PC-9 (cell line): ENCODE data around the gene IGF2R. TPM values are rescaled to one million over a fixed set of nuclear protein-coding genes. Genes with fewer than 3 reads are reported as not detected.
A peak's percentile ranks its signal among the peaks of the same experiment; 100 is the strongest.

Experiments used
- BruUV-seq: library from RNA; stranded (reverse); fragments of 400-500 nt; replicated peaks from 2 replicates; lab custom pipeline; 2021; lab: Mats Ljungman, UMichigan
- CTCF ChIA-PET: fragments of 300-600 bp; sonication (Branson Sonifier 250); formaldehyde crosslinking; loops from one replicate; lab custom pipeline; 2022; ENCODE audit warnings: antibody characterized with exemption; lab: Charles Lee
- POLR2A ChIA-PET: fragments of 300-600 bp; sonication (Branson Sonifier 250); formaldehyde crosslinking; loops from one replicate; lab custom pipeline; 2022; ENCODE audit warnings: antibody characterized with exemption; ENCODE audit not compliant: unreplicated experiment; lab: Charles Lee
- DNase-seq, 2 experiments: peaks; one replicate each; pipeline versions ENCODE4 v3.0.0 to v3.0.0-alpha.2; 2015 to 2022; ENCODE audit warnings: mixed read lengths in 1 of 2
- H2AFZ ChIP-seq: fragments of 200-600 bp; sonication (generic); 2 replicates; pipeline ENCODE4 v1.8.1; 2017; ENCODE audit warnings: antibody characterized with exemption
- H3F3A ChIP-seq: fragments of 200-600 bp; sonication (generic); 2 replicates; pipeline ENCODE4 v1.8.1; 2017; ENCODE audit warnings: antibody characterized with exemption, mild to moderate bottlenecking, low read depth; ENCODE audit not compliant: insufficient read depth
- H3K27ac ChIP-seq: fragments of 200-600 bp; sonication (generic); 2 replicates; pipeline ENCODE4 v1.6.1; 2016; ENCODE audit warnings: mixed run types
- H3K27me3 ChIP-seq: fragments of 200-600 bp; sonication (generic); 2 replicates; pipeline ENCODE4 v1.6.1; 2016; ENCODE audit warnings: low read depth, mixed run types; ENCODE audit not compliant: insufficient read depth
- H3K36me3 ChIP-seq: fragments of 200-600 bp; sonication (generic); 2 replicates; pipeline ENCODE4 v1.6.1; 2016; ENCODE audit warnings: low read depth, mixed run types
- H3K4me1 ChIP-seq: fragments of 200-600 bp; sonication (generic); replicated peaks from 2 replicates; pipeline ENCODE4 v1.6.1; 2016; ENCODE audit warnings: mixed run types; ENCODE audit not compliant: insufficient read depth
- H3K4me2 ChIP-seq: fragments of 200-600 bp; sonication (generic); 2 replicates; pipeline ENCODE4 v1.6.1; 2017; ENCODE audit warnings: mixed run types
- H3K4me3 ChIP-seq: fragments of 200-600 bp; sonication (generic); 2 replicates; pipeline ENCODE4 v1.6.1; 2016; ENCODE audit warnings: mixed run types
- H3K79me2 ChIP-seq: fragments of 200-600 bp; sonication (generic); 2 replicates; pipeline ENCODE4 v1.6.1; 2017; ENCODE audit warnings: low read depth, mixed run types
- H3K9me2 ChIP-seq: fragments of 200-600 bp; sonication (generic); 2 replicates; pipeline ENCODE4 v1.8.1; 2017; ENCODE audit warnings: mild to moderate bottlenecking; ENCODE audit not compliant: insufficient read depth
- H3K9me3 ChIP-seq: fragments of 200-600 bp; sonication (generic); 2 replicates; pipeline ENCODE4 v1.8.1; 2016; ENCODE audit warnings: low read depth; ENCODE audit not compliant: insufficient read depth
- H4K20me1 ChIP-seq: fragments of 200-600 bp; sonication (generic); 2 replicates; pipeline ENCODE4 v1.8.1; 2017; ENCODE audit not compliant: insufficient read depth
- EZH2 ChIP-seq: fragments of 200-600 bp; sonication (generic); IDR thresholded peaks from 2 replicates; pipeline ENCODE4 v1.8.0; 2017; ENCODE audit warnings: antibody characterized with exemption, low read depth
- intact Hi-C: fragments of 100-400 bp; cut with micrococcal nuclease; formaldehyde crosslinking; loops from one replicate; pipeline ENCODE4 v1.10.0; 2022; ENCODE audit not compliant: unreplicated experiment
- total RNA-seq: library from RNA; stranded (reverse); gene quantifications from 2 replicates; pipeline ENCODE4 v1.2.3, GENCODE V29; 2021
- TF ChIP-seq, protein P1 (sequence below): fragments of 200-600 bp; sonication (generic); conservative IDR thresholded peaks from 2 replicates; pipeline ENCODE4 v1.6.1; 2017; ENCODE audit warnings: mixed run types, antibody characterized with exemption, mild to moderate bottlenecking, moderate library complexity

IGF2R gene
- total RNA-seq, 1 experiment from 2014 or later = 53.1 TPM

DNA sequence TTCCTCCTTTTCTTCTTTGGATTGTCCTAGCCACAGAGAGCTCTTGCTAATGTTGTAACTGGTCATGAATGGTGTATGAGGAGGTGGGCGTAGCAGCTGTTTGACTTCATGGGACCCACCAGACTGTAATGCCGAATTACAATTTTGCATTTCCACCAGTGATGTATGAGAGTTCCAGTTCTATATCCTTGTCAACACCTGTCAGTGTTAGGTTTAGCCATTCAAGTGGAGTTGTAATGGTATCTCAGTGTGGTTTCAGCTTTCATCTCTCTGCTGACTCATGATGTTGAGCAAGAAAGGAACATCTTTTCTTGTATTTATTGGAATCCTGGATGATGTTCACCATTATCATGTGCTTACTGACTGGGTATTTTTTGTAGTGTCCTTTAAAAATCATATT lies 5.1 kb downstream of the IGF2R start:
- Histone ChIP-seq H3K36me3 (no peaks in the 10 kb centered on the region), H3K9me2 (no peaks in the 10 kb centered on the region), H4K20me1 (peaks cover 39% of the 10 kb centered on the region), H3K27me3 (no peaks in the 10 kb centered on the region), H3K27ac (peak overlapping the region; percentile 45), H3K4me1 (peaks cover 55% of the 10 kb centered on the region), H3K9me3 (no peaks in the 10 kb centered on the region), H3K4me2 (peak overlapping the region; percentile 37), H3K4me3 (no peak overlapping the region), H3F3A (peaks cover 29% of the 10 kb centered on the region; the same call in 1 of the 2 replicates), H2AFZ (no peak overlapping the region), H3K79me2 (peaks cover 95% of the 10 kb centered on the region)
- no peak for TF ChIP-seq EZH2
- TF ChIP-seq, protein P1, sequence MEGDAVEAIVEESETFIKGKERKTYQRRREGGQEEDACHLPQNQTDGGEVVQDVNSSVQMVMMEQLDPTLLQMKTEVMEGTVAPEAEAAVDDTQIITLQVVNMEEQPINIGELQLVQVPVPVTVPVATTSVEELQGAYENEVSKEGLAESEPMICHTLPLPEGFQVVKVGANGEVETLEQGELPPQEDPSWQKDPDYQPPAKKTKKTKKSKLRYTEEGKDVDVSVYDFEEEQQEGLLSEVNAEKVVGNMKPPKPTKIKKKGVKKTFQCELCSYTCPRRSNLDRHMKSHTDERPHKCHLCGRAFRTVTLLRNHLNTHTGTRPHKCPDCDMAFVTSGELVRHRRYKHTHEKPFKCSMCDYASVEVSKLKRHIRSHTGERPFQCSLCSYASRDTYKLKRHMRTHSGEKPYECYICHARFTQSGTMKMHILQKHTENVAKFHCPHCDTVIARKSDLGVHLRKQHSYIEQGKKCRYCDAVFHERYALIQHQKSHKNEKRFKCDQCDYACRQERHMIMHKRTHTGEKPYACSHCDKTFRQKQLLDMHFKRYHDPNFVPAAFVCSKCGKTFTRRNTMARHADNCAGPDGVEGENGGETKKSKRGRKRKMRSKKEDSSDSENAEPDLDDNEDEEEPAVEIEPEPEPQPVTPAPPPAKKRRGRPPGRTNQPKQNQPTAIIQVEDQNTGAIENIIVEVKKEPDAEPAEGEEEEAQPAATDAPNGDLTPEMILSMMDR = no peak
- ChIA-PET CTCF (no interaction called here), POLR2A (no interaction called here)
- BruUV-seq = no TSS peak
- peak in 1 of 2 experiments; percentile 63 for DNase-seq
- intact Hi-C loops = loop anchor here (5.0 to 10.0 kb wide), 2 partner anchors 63 to 189 kb away; partner anchors contain the start of gene TCP1

DNA sequence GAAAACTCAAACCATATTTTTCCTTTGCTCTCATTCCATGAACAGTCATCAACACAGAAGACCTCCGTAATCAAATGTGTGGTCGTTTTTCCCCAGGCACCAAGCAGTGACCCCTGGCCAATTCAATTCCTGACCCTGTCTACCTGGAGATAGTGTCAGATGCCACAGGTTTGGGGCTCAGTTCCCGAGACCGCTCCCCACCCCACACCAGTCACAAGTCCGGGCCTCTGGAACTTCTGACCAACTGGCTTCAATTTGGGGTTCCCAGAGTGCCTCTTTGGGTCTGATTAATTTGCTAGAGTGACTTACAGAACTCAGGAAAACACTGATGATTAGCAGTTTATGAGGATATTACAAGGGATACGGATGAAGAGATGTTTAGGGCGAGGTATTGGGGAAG lies 6.0 kb downstream of the IGF2R start:
- intact Hi-C loops = loop anchor here (5.0 to 10.0 kb wide), 2 partner anchors 62 to 190 kb away; partner anchors contain the start of gene TCP1
- no peaks in the 10 kb centered on the region for H3K9me2 ChIP-seq
- peaks cover 62% of the 10 kb centered on the region for H3K4me1 ChIP-seq
- H4K20me1 ChIP-seq = peaks cover 48% of the 10 kb centered on the region
- H3K9me3 ChIP-seq = no peaks in the 10 kb centered on the region
- peaks cover 36% of the 10 kb centered on the region; the same call in 1 of the 2 replicates for H3F3A ChIP-seq
- no peak overlapping the region for H3K27ac ChIP-seq
- no peak overlapping the region for H2AFZ ChIP-seq
- H3K4me2 ChIP-seq = no peak overlapping the region
- TF ChIP-seq, protein P1 = no peak
- TF ChIP-seq EZH2 = no peak
- ChIA-PET CTCF (no interaction called here), POLR2A (no interaction called here)
- H3K4me3 ChIP-seq = no peak overlapping the region
- no peaks in the 10 kb centered on the region for H3K27me3 ChIP-seq
- no peak for DNase-seq
- BruUV-seq = no TSS peak
- H3K79me2 ChIP-seq = peaks cover 97% of the 10 kb centered on the region
- H3K36me3 ChIP-seq = no peaks in the 10 kb centered on the region

DNA sequence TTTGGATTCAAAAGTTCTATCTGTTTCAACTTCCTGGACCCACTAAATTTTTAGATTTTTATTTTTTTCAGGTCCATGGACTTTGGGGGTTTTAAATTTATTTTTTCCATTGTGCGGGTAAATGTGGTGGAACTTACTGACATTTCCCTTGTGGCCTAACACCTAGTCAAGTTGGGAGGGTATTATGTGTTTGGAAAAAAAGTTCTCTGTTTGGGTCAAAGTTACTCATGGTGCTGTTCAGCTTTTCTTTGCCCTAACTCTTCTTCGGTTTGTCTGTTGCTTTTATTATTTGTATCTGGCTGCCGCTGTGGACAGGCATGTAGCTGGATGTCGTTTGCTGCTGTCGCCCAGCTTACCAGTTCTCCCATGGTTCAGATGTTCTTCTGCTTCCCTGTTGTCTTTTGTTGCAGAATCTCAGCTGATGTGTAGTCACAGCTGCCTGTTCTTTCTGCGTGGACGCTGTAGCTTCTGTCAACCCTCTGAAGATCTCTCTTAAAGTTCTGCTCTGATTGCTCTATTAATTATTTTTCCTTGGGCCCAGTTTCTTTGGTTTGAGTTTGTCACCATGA lies 7.9 kb downstream of the IGF2R start:
- Histone ChIP-seq H4K20me1 (peaks cover 65% of the 10 kb centered on the region), H3K4me2 (0 out of 2 replicates have a peak overlapping the region, but pooled peaks have one; percentile 73), H3K27me3 (no peaks in the 10 kb centered on the region), H3K4me1 (peaks cover 54% of the 10 kb centered on the region), H2AFZ (no peak overlapping the region), H3K4me3 (no peak overlapping the region), H3K36me3 (no peaks in the 10 kb centered on the region), H3K9me2 (no peaks in the 10 kb centered on the region), H3K27ac (no peak overlapping the region), H3K9me3 (no peaks in the 10 kb centered on the region), H3K79me2 (peaks cover 97% of the 10 kb centered on the region), H3F3A (peaks cover 36% of the 10 kb centered on the region; the same call in 1 of the 2 replicates)
- BruUV-seq = no TSS peak
- CTCF ChIA-PET = no interaction called here
- intact Hi-C loops = loop anchor here (10.0 kb wide), 1 partner anchor 192 kb away; the partner anchor contains the start of gene TCP1
- TF ChIP-seq, protein P1 = no peak
- TF ChIP-seq EZH2 = no peak
- no peak for DNase-seq
- POLR2A ChIA-PET = no interaction called here
